A673 (cell line): ENCODE results near the gene ITGBL1.

Experiments used
- EZH2 ChIP-seq: fragments of 200-600 bp; sonication (generic); IDR thresholded peaks from 2 replicates; pipeline ENCODE4 v1.6.1; 2017; ENCODE audit warnings: borderline replicate concordance, low read depth, mild to moderate bottlenecking, mixed read lengths, antibody characterized with exemption, low read length; ENCODE audit not compliant: poor library complexity, severe bottlenecking
- TF ChIP-seq, protein P1 (sequence below): fragments of 300-800, 200-600 bp; sonication (generic); conservative IDR thresholded peaks from 2 replicates; pipeline ENCODE4 v1.5.1; 2017; ENCODE audit warnings: low read depth, mild to moderate bottlenecking, antibody characterized with exemption, low read length, moderate library complexity, mixed read lengths

DNA sequence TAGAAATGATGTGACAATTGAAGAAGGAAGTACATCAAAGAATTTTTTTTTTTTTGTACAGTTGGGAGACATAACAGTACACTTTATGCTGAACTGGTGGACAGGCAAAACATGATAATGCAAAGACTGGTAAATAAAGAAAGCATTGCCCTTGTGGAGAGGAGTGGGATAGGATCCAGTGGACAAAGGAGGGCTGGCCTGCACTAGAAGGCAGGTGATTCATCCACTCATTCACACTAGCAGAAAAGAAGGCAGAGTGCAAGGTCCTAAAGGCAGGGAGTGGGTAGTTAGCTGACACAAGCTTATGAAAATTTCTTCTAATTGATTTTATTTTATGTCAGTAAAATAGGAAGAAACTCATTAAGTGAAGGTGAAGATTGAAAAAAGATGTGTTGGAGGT, 18.6 kb upstream of the ITGBL1 start:
- no peak for TF ChIP-seq EZH2
- TF ChIP-seq, protein P1, sequence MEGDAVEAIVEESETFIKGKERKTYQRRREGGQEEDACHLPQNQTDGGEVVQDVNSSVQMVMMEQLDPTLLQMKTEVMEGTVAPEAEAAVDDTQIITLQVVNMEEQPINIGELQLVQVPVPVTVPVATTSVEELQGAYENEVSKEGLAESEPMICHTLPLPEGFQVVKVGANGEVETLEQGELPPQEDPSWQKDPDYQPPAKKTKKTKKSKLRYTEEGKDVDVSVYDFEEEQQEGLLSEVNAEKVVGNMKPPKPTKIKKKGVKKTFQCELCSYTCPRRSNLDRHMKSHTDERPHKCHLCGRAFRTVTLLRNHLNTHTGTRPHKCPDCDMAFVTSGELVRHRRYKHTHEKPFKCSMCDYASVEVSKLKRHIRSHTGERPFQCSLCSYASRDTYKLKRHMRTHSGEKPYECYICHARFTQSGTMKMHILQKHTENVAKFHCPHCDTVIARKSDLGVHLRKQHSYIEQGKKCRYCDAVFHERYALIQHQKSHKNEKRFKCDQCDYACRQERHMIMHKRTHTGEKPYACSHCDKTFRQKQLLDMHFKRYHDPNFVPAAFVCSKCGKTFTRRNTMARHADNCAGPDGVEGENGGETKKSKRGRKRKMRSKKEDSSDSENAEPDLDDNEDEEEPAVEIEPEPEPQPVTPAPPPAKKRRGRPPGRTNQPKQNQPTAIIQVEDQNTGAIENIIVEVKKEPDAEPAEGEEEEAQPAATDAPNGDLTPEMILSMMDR = no peak
